ENCODE measurements around the gene GTF2B. TPM values are rescaled to one million over a fixed set of nuclear protein-coding genes. Genes with fewer than 3 reads are reported as not detected.

Gene GTF2B
- total RNA-seq, 1 donor from 2014 or later, result 28.6 TPM

Other genes starting within 250 kb of the GTF2B start
- 95.4 TPM for gene PKN2, start 207.3 kb downstream of the GTF2B start, total RNA-seq
- 44.4 TPM for gene KYAT3, start 101.1 kb upstream of the GTF2B start, total RNA-seq
- gene RBMXL1, start 101.1 kb upstream of the GTF2B start, total RNA-seq, result 23.1 TPM
- 79.7 TPM for gene GBP3, start 131.3 kb upstream of the GTF2B start, total RNA-seq
- 39.3 TPM for gene GBP1, start 173.6 kb upstream of the GTF2B start, total RNA-seq
- 70.6 TPM for gene GBP2, start 234.5 kb upstream of the GTF2B start, total RNA-seq